ENCODE results near the gene CCDC200.

GRCh38 chr17:43215341-43215740 lies 13.1 kb downstream of the CCDC200 start:
- TF ChIP-seq POLR2AphosphoS5 (IDR thresholded peaks at IDR 0.05; ENCODE audit: borderline replicate concordance, low read depth, low read length) (no peak), EZH2 (IDR thresholded peaks at IDR 0.05) (no peak)
